ENCODE measurements around the gene FOXL2NB.

FOXL2NB gene

GRCh38 chr3:138909904-138910303 lies 37.1 kb upstream of the FOXL2NB start:
- Histone ChIP-seq H2BK5ac (ENCODE audit: low read depth, low read length, poor library complexity) (no peak overlapping the region), H4K12ac (ENCODE audit: low read depth, low read length) (no peak overlapping the region), H3K9me3 (ENCODE audit: insufficient read depth, low read depth, low read length) (no peaks in the 10 kb centered on the region), H2AFZ (ENCODE audit: insufficient read depth, low read length, poor library complexity) (no peak overlapping the region), H3K18ac (ENCODE audit: low read length) (no peak overlapping the region), H2AK5ac (ENCODE audit: low read length) (no peak overlapping the region), H3K4me1 (ENCODE audit: control insufficient read depth in 1 of 2, insufficient read depth in 2 of 2, low read length in 2 of 2) (peaks cover 4% of the 10 kb centered on the region in 2 experiments), H4K91ac (ENCODE audit: low read depth, low read length) (no peak overlapping the region), H3K4me2 (ENCODE audit: low read length) (no peak overlapping the region), H2BK12ac (ENCODE audit: low read length) (no peak overlapping the region), H3K4me3 (ENCODE audit: low read depth, low read length) (no peak overlapping the region), H3K14ac (ENCODE audit: low read length) (no peak overlapping the region), H3K23ac (ENCODE audit: low read length) (no peak overlapping the region), H3K36me3 (ENCODE audit: control insufficient read depth in 1 of 2, insufficient read depth in 2 of 2, low read length in 2 of 2) (no peaks in the 10 kb centered on the region), H2BK120ac (ENCODE audit: insufficient read depth, low read length, poor library complexity) (no peak overlapping the region), H3K27ac (ENCODE audit: low read depth, low read length) (no peak overlapping the region), H3K27me3 (ENCODE audit: insufficient read depth, low read length) (no peaks in the 10 kb centered on the region), H3K4ac (ENCODE audit: low read depth, low read length) (no peak overlapping the region), H3K79me2 (ENCODE audit: control insufficient read depth, insufficient read depth, low read length, poor library complexity) (no peaks in the 10 kb centered on the region), H3K79me1 (ENCODE audit: low read length) (no peaks in the 10 kb centered on the region), H3K9ac (ENCODE audit: low read length) (no peak overlapping the region), H4K8ac (ENCODE audit: low read depth, low read length) (no peak overlapping the region)
- DNase-seq: peak; percentile 83 to 91

GRCh38 chr3:138911621-138912020 lies 35.4 kb upstream of the FOXL2NB start:
- H2BK5ac ChIP-seq (ENCODE audit: low read depth, low read length, poor library complexity): no peak overlapping the region
- no peak overlapping the region for H4K8ac ChIP-seq (ENCODE audit: low read depth, low read length)
- no peak overlapping the region for H3K4me3 ChIP-seq (ENCODE audit: low read depth, low read length)
- peaks cover 3% of the 10 kb centered on the region for H3K79me1 ChIP-seq (ENCODE audit: low read length)
- H3K9ac ChIP-seq (ENCODE audit: low read length): no peak overlapping the region
- H2BK12ac ChIP-seq (ENCODE audit: low read length): no peak overlapping the region
- peak in 1 of 2 donors; percentile 63 for DNase-seq
- no peak overlapping the region for H2AK5ac ChIP-seq (ENCODE audit: low read length)
- H3K4me2 ChIP-seq (ENCODE audit: low read length): no peak overlapping the region
- H3K23ac ChIP-seq (ENCODE audit: low read length): no peak overlapping the region
- H4K91ac ChIP-seq (ENCODE audit: low read depth, low read length): no peak overlapping the region
- H2BK120ac ChIP-seq (ENCODE audit: insufficient read depth, low read length, poor library complexity): no peak overlapping the region
- H3K36me3 ChIP-seq (ENCODE audit: control insufficient read depth in 1 of 2, insufficient read depth in 2 of 2, low read length in 2 of 2): no peaks in the 10 kb centered on the region
- no CpG with 5 or more reads among the region's 1 CpG for WGBS (ENCODE audit: extremely low coverage, insufficient coverage, insufficient read length)
- H3K14ac ChIP-seq (ENCODE audit: low read length): no peak overlapping the region
- H3K27me3 ChIP-seq (ENCODE audit: insufficient read depth, low read length): no peaks in the 10 kb centered on the region
- no peak overlapping the region for H2AFZ ChIP-seq (ENCODE audit: insufficient read depth, low read length, poor library complexity)
- peaks cover 3% of the 10 kb centered on the region for H3K79me2 ChIP-seq (ENCODE audit: control insufficient read depth, insufficient read depth, low read length, poor library complexity)
- no peak overlapping the region for H3K4ac ChIP-seq (ENCODE audit: low read depth, low read length)
- no peak overlapping the region for H3K18ac ChIP-seq (ENCODE audit: low read length)
- no peak overlapping the region for H3K27ac ChIP-seq (ENCODE audit: low read depth, low read length)
- no peaks in the 10 kb centered on the region for H3K9me3 ChIP-seq (ENCODE audit: insufficient read depth, low read depth, low read length)
- H3K4me1 ChIP-seq (ENCODE audit: control insufficient read depth in 1 of 2, insufficient read depth in 2 of 2, low read length in 2 of 2): peaks cover 5 to 9% of the 10 kb centered on the region in 2 experiments
- no peak overlapping the region for H4K12ac ChIP-seq (ENCODE audit: low read depth, low read length)

- Histone ChIP-seq H3K4me3 (ENCODE audit: low read depth, low read length) (no peak overlapping the region), H4K8ac (ENCODE audit: low read depth, low read length) (no peak overlapping the region), H3K27ac (ENCODE audit: low read depth, low read length) (no peak overlapping the region), H3K18ac (ENCODE audit: low read length) (no peak overlapping the region), H4K12ac (ENCODE audit: low read depth, low read length) (no peak overlapping the region), H3K9ac (ENCODE audit: low read length) (no peak overlapping the region), H3K27me3 (ENCODE audit: insufficient read depth, low read length) (no peaks in the 10 kb centered on the region), H3K4me1 (ENCODE audit: control insufficient read depth in 1 of 2, insufficient read depth in 2 of 2, low read length in 2 of 2) (peaks cover 5 to 9% of the 10 kb centered on the region in 2 experiments), H3K23ac (ENCODE audit: low read length) (no peak overlapping the region), H3K4ac (ENCODE audit: low read depth, low read length) (no peak overlapping the region), H3K79me2 (ENCODE audit: control insufficient read depth, insufficient read depth, low read length, poor library complexity) (peaks cover 3% of the 10 kb centered on the region), H3K14ac (ENCODE audit: low read length) (no peak overlapping the region), H3K79me1 (ENCODE audit: low read length) (peaks cover 3% of the 10 kb centered on the region), H4K91ac (ENCODE audit: low read depth, low read length) (no peak overlapping the region), H3K4me2 (ENCODE audit: low read length) (no peak overlapping the region), H2AFZ (ENCODE audit: insufficient read depth, low read length, poor library complexity) (no peak overlapping the region), H2BK5ac (ENCODE audit: low read depth, low read length, poor library complexity) (no peak overlapping the region), H3K9me3 (ENCODE audit: insufficient read depth, low read depth, low read length) (no peaks in the 10 kb centered on the region), H2BK12ac (ENCODE audit: low read length) (no peak overlapping the region), H2AK5ac (ENCODE audit: low read length) (no peak overlapping the region), H3K36me3 (ENCODE audit: control insufficient read depth in 1 of 2, insufficient read depth in 2 of 2, low read length in 2 of 2) (no peaks in the 10 kb centered on the region), H2BK120ac (ENCODE audit: insufficient read depth, low read length, poor library complexity) (no peak overlapping the region)
- WGBS (ENCODE audit: extremely low coverage, insufficient coverage, insufficient read length): no CpG with 5 or more reads among the region's 4 CpGs
- peak; percentile 48 to 66 for DNase-seq
Measured at GRCh38 chr3:138912237-138912636, 34.8 kb upstream of the FOXL2NB start.

- Histone ChIP-seq H3K27ac (ENCODE audit: low read depth, low read length) (no peak overlapping the region), H4K8ac (ENCODE audit: low read depth, low read length) (no peak overlapping the region), H3K23ac (ENCODE audit: low read length) (no peak overlapping the region), H3K4me3 (ENCODE audit: low read depth, low read length) (no peak overlapping the region), H2BK120ac (ENCODE audit: insufficient read depth, low read length, poor library complexity) (no peak overlapping the region), H3K9me3 (ENCODE audit: insufficient read depth, low read depth, low read length) (no peaks in the 10 kb centered on the region), H2BK5ac (ENCODE audit: low read depth, low read length, poor library complexity) (no peak overlapping the region), H3K27me3 (ENCODE audit: insufficient read depth, low read length) (no peaks in the 10 kb centered on the region), H3K36me3 (ENCODE audit: control insufficient read depth in 1 of 2, insufficient read depth in 2 of 2, low read length in 2 of 2) (no peaks in the 10 kb centered on the region), H4K12ac (ENCODE audit: low read depth, low read length) (no peak overlapping the region), H3K9ac (ENCODE audit: low read length) (no peak overlapping the region), H2AK5ac (ENCODE audit: low read length) (no peak overlapping the region), H3K79me2 (ENCODE audit: control insufficient read depth, insufficient read depth, low read length, poor library complexity) (peaks cover 3% of the 10 kb centered on the region), H2BK12ac (ENCODE audit: low read length) (no peak overlapping the region), H2AFZ (ENCODE audit: insufficient read depth, low read length, poor library complexity) (no peak overlapping the region), H3K18ac (ENCODE audit: low read length) (no peak overlapping the region), H3K79me1 (ENCODE audit: low read length) (peaks cover 3% of the 10 kb centered on the region), H3K14ac (ENCODE audit: low read length) (no peak overlapping the region), H3K4ac (ENCODE audit: low read depth, low read length) (no peak overlapping the region), H3K4me1 (ENCODE audit: control insufficient read depth in 1 of 2, insufficient read depth in 2 of 2, low read length in 2 of 2) (peaks cover 5 to 9% of the 10 kb centered on the region in 2 experiments), H3K4me2 (ENCODE audit: low read length) (no peak overlapping the region), H4K91ac (ENCODE audit: low read depth, low read length) (no peak overlapping the region)
- WGBS (ENCODE audit: extremely low coverage, insufficient coverage, insufficient read length): no CpG with 5 or more reads among the region's 3 CpGs
- no peak for DNase-seq
Measured at GRCh38 chr3:138913766-138914165, 33.3 kb upstream of the FOXL2NB start.

Measured in trophoblast cell (in vitro differentiated cells and primary cell).